GM21619 (cell line): ENCODE measurements around the gene MCCC1.
A peak's percentile ranks its signal among the peaks of the same experiment; 100 is the strongest.
"Not testable (repeated sequence)": the region's sequence is repeated elsewhere in the genome, so short reads cannot be mapped to it uniquely, and the experiment has no call there.

Experiments
- ATAC-seq: cut with Tn5 transposase; IDR thresholded peaks from one replicate; pipeline ENCODE4 v1.9.1; 2021; ENCODE audit not compliant: unreplicated experiment

The MCCC1 gene

DNA sequence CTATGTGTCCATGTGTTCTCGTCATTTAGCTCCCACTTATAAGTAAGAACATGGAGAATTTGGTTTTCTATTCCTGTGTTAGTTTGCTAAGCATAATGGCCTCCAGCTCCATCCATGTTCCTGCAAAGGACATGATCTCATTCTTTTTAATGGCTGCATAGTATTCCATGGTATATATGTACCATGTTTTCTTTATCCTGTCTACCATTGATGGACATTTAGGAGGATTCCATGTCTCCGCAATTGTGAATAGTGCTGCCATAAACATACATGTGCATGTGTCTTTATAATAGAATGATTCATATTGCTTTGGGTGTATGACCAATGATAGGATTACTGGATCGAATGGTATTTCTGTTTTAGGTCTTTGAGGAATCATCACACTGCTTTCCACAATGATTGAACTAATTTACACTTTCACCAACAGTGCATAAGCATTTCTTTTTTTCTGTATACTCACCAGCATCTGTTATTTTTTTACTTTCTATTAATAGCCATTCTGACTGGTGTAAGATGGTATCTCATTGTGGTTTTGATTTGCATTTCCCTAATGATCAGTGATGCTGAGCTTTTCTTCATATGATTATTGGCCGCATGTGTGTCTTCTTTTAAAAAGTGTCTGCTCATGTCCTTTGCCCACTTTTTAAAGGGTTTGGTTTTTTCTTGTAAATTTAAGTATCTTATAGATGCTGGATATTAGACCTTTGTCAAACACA, 105.7 kb downstream of the MCCC1 start:
- ATAC-seq = not testable (repeated sequence)

DNA sequence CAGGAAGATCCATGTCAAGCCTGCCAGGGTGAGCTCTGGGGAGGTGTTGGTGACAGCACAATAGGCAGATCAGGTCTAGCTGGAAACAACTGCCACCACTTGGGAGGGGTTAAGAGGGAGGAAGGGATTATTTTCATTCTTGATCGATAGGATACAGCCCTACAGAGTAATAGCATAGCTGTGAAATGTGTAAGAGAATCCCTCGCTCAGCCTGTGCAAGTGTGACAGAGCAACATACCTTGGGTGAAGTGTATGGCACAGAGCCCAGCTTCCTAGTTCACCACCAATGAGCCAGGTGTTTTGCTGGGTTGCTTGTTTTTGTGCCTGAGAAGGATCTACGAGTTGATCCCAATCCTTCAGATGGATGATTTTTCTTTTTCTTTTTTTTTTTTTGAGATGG, 109.7 kb downstream of the MCCC1 start:
- ATAC-seq = no peak

DNA sequence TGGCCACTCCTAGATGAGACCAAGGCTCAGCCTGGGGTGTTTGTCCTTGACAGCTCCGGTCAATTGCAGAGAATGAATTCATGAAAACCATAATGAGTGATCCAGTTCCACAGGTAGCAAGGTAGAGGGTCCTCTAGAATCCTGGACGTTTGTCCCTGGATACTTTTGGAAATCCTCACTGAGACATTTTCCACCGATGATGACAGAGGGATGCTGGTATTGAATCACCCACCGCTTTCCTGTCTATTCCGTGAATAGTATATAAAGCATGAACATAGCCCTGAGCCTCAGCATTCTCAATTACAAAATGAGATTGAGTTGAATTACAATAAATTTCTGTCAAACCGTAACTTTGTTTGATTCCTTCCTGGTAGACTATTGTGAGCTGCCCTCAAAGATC, 113.3 kb downstream of the MCCC1 start:
- ATAC-seq = no peak

DNA sequence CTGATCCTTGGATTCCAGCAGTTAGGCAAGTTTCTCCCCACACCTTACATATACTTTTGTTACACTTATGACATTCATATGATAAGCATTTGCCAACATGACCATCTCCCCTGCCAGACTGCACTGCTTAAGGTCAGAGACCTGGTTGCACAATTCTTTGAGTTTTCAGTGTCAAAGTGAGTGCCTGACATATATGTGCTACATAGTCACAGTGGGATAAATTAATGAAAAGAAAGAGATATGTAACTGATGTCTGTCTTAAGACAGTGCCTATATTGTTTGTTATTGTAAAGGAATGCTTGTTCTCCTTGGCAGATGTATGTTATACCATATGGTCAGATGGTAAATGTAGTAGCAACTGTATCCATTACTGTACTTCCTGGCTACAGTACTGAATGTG, 115.4 kb downstream of the MCCC1 start:
- ATAC-seq = no peak

DNA sequence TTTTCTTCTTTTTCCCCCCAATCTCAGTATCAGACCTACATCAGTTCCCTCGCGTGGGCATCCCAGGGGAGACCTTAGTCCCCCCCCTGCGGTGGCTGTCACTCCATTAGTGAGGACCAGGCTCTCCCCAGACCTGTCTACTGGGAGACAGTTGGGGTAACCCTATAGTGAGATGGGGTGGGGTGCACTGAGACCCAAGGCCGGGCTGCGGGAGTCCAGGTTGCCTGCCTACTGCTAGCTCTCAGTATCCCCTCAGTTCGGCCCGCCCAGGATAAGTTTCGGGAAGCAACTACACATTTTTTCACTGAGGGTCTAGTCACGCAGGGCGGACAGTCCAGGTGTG, 118.3 kb downstream of the MCCC1 start:
- ATAC-seq = no peak

DNA sequence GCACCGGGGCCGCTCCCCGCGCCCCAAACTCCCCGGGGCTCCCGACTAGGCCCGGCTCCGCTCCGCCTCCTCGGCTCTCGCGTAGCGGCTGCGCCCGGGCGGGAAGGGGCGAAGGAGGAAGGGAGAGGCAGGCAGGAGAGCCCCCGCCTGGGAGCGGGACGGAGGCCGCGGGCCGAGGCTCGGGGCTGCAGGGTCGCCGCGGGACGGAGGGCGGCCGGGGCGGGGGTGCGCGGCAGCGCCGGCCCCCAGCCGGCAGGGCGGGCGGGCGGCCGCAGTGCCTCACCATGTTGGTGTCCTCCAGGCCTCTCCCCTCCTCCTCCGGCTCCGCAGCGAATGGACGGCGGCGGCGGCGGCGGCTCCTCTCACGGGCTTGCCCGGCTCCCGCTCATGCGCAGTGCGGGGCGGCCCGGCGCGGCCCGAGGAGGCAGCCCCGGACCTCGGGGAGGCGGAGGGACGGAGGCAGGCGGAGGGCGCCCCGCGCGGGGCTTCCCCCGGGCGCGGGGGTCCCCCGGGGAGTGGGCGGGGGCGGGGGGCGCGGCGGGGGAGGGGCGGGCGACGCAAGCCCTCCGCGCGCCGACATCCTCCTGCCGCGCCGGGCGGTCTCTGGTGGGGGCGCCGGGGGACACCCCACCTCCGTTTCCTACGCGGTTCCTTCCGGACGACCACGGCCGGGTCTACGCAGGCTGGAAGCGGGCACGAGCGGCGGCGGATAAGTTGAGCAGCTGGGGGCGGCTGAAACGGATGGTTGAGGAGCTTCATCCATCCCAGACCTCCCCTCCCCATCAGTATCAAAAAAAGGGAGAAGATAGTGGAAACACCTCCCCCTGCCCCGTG, 118.9 kb downstream of the MCCC1 start, which contains the start of gene DCUN1D1:
DCUN1D1 (minus strand) TSS at position 335 of the 834 bp plus-strand sequence; CDS start at position 286, 49 bp downstream.
- peak; percentile 88 for ATAC-seq

DNA sequence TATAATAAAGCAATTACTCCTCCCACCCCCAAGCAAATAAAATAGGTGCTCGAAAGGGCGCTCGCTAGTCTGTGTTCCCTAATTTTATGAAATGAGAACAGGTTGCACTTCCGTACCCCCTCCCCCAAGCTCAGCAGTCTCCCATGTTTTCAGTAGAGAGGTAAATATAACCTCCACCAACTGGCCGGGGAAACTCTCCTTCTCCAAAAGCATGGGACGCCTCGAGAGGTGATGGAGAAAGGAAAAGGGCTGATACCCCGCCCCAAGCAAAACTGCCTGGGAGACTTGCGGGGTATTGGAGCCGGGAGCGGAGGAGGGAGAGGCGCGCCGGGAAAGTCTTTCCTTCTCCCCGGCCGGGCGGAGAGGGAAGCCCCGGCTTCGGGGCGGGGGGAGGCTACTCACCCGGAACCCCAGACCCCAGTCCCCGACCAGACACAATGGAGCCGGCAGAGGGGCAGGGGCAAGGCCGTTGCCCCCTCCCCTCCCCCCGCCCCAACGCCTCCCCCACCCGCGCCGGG, 119.6 kb downstream of the MCCC1 start:
- ATAC-seq = peak; percentile 15

DNA sequence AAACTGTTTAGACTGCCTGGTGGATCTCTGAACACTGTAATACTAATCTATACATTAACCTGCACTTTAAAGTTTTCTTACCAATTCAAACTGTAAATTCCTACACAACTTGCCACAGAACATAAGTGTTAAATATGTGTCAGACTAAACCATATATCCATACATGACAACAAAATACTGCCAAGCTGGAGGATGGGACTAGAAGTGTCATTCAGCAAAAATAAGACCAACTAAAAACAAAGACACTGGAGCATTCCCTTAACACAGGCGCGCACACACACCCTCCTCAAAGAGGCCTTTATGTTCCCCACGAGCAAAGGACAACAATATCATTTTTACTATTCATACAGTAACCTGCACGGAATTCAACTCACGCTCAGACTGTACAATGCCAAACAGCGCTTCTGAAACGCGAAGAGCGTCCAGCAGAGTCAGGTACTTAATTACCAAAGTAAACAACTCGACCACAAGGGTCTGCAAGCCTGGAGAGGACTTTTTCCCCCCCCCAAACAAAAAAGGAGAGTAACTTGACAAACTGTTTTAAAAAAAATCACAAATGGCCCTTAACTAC, 120.1 kb downstream of the MCCC1 start:
- no peak for ATAC-seq

DNA sequence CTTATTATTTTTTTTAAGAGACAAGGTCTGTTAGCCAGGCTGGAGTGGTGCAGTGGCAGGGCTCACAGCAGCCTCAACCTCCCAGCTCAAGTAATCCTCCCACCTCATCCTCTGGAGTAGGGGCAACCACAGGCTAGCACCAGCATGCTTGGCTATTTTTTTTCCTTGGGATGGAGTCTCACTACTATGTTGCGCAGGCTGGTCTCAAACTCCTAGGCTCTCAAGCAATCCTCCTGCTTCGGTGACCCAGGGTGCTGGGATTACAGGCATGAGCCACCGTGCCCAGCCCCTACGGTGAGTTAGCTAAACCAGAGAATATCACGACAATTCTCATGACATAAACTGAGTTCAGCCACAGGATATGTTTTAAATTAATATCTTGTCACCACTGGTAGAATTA, 120.9 kb downstream of the MCCC1 start:
- ATAC-seq = no peak

DNA sequence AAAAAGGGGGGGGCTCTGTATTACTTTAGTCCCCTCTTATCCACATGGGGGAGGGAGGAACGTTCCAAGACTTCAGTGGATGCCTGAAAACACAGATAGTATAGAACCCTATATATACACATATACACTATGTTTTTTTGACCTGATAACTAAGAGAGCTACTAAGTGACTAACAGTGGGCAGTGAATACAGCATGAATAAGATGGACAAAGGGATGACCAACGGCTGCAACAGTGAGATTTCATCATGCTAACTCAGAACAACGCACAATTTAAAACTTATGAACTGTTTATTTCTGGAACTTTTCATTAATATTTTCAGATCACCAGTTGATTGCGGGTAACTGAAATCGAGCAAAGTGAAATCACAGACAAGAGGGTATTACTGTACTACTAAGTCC, 126.2 kb downstream of the MCCC1 start:
- ATAC-seq = no peak

DNA sequence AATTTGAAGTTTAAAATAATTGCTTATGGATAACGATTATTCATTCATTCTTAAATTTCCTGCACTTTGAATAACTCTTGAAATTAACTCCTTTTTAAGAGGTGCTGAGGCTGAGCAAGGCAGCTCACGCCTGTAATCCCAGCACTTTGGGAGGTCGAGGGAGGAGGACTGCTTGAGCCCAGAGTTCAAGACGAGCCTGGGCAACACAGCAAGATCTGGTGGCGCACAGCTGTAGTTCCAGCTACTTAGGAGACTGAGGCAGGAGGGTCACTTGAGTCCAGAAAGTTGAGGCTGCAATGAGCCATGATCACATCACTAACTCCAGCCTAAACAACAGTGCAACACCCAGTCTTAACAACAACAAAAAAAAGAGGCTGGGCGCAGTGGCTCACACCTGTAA, 126.9 kb downstream of the MCCC1 start:
- ATAC-seq = no peak

DNA sequence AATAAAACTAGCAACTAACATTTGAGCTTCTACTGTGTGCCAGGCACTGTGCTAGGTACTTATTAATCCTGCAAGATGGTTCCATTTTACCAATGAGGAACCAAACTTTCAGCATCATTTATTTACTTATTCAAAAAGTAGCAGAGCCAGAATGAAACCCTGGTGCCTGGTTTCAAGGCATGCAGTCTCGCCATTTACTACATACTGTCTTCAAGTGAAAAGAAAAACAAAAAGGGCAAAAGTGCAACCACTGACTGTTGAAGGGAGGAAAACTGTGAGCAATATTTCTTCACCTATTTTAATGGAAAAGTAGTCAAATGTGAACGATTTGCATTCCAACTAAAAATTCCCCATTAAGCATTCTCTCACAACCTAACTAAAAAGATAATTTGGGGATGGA, 127.7 kb downstream of the MCCC1 start:
- ATAC-seq = peak; percentile 42

DNA sequence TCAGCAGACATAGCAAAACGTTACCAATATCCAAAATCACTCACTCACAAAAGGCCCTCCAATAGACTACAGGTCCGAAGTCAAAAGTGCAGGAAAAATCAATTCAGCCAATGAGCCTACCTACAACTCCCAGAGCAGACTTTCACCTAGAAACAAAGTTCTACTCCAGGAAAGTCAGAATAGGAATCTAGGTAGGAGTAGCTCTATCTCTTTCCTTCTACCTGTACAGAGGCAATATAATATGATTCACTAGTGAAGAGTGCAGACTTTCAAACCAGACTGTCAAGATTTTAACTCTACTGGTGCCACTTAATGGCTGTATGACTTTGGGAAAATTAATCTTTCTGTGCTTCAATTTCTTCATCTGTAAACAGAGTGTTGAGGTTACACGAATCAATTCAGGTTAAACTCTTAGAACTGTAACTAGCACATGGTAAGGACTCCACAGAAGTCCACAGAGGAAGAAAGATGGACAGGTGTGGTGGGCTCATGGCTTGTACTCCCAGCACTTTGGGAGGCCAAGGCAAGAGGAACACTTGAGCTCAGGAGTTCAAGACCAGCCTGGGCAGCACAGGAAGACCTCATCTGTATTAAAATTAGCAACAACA, 128.4 kb downstream of the MCCC1 start:
- ATAC-seq = no peak

DNA sequence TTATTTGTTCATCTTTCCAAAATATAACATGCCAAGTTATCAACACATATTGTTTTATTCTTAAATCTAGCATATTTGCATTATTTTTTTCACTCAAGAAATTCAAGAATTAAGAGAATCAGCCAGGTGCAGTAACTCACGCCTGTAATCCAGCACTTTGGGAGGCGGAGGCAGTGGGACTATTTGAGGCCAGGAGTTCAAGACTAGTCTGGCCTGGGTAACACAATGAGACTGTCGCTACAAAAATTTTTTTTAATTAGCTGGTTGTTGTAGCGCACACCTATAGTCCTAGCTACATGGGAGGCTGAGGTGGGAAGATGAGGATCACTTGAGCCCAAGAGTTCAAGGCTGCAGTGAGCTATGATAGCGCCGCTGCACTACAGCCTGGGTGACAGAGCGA, 129.4 kb downstream of the MCCC1 start:
- no peak for ATAC-seq

DNA sequence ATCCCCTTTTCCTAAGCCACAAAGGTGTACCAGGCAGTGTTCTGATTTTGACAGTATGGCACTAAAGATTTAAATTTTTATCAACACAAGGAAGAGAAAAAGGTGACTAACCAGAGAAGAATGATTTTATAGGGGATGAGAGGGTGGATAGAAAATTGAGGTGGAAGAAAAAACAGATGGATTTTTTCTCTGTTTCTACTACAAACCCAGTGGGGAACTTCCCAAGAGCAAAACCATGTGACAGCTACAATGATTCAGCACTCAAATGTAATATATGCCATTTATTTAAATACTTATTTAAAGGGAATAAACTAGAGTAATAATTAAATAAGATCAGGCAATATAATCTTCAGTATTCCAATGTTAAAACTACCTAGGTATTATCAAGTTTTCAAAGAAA, 130.0 kb downstream of the MCCC1 start:
- no peak for ATAC-seq

DNA sequence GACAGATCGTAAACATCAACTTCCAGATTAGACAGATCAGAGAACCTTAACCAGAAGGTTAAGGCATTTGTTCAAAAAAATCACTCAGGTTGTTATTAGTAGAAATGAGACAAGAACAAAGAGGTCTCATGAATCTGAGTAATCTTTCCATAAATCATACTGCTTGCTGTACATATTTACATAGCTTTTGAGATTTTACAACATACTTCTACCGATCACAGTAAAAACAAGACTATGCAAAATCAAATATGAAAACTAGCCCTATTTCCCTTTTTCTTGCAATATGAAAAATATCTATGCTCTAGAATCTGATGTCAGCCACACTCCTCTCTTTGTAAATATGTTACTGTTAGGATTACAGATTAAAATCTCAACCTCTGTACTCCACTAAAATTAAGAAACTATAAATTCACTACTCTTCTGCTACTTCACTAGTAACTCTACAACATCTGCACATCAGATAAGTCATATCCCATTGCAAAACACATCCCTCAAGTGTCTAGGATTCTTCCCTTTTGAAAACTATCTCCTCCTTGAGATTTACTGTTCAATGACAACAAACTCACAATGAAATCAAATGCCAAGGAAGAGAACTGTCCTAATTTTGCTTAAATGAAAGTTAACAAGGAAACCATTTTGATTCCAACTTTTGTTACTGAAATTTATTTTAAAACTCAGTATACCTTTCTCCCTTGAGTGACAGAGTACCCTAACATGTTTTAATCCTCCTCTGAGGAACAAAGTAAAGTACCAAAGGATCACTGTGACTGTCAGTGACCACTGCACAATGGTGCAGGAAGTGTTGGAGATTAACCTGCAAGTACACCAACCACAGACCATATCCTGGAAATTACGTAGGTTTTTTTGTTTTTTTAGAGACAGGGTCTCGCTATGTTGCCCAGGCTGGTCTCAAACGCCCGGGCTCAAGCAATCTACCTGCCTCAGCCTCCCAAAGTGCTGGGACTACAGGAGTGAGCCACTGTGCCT, 131.8 kb downstream of the MCCC1 start:
- ATAC-seq = peak; percentile 55

DNA sequence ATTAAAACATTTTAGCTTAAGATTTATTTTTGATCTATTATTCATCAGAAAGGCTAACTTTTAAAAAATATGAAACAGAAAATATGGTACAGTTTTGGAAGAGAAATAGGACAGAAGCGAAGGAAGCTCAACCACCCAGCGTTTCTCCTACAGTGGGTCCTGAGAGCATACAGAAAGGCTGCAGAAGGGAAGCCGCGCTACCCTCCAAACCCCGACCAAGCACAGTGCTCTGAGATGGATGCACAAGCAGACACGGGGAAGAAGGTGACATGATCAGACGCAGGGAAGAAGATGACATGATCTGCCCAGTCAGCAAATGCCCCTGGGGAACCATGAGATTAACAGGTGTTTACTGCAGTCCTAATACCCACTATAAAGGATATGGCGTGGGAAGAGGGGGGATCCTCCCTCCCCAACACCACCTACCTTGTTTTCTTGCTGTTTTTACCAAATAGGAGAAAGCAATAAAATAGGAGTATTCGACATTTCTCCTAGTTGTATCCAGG, 133.4 kb downstream of the MCCC1 start:
- ATAC-seq = no peak
